ENCODE data around the gene TRPC3.

Gene TRPC3

GRCh38 chr4:121951521-121952110 lies at the start of gene TRPC3:
Gene TRPC3, minus strand, starts transcription at chr4:121952060. Its CDS starts 380 bp downstream, at chr4:121951680.
- DNase-seq (ENCODE audit: low read depth in 2 of 2): no peak

DNA sequence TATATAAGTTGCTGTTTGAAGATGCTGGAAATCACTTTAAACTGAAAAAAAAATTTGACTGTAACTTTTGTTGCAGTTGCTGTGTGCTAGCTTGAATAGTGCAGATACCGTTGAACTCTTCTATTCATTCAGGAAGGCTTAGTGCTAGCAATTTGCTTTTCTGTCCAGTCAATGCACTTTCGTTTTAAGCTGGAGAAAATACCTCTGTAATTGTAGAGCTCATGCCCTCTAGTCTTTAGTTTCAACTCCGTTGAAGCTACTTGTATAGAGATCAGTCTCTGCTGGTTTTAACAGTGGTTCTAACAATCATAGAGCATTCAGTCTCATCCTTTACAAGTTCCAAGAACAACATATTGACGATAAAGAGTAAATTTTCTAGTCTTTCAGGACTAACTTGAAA lies 49.0 kb upstream of the TRPC3 start:
- DNase-seq (ENCODE audit: low read depth in 2 of 2): no peak

- no peak for DNase-seq (ENCODE audit: low read depth in 2 of 2)
These were observed 46.2 kb upstream of the TRPC3 start for GRCh38 chr4:121998024-121998423.

- DNase-seq (ENCODE audit: low read depth in 2 of 2): no peak
These were observed 44.1 kb upstream of the TRPC3 start for GRCh38 chr4:121995790-121996537.

DNA sequence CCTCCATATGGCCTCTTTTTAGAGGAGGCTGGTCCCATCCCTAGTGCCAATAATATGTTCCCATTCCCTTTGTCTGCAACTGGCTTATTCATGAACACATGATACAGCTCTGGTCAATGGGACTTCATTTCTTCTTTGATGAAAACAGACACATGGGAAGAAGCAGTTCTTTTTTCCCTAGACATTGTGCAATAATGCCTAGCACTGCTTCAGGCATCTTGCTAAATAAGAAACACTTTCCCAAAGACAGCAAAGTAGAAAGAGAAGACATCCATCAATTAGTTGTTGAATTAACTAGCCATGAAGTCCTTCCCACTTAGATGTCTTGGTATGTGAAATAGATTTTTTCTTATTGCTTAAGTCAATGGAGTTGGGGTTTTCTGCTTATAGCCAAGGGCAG lies 40.1 kb upstream of the TRPC3 start:
- no peak for DNase-seq (ENCODE audit: low read depth in 2 of 2)

DNA sequence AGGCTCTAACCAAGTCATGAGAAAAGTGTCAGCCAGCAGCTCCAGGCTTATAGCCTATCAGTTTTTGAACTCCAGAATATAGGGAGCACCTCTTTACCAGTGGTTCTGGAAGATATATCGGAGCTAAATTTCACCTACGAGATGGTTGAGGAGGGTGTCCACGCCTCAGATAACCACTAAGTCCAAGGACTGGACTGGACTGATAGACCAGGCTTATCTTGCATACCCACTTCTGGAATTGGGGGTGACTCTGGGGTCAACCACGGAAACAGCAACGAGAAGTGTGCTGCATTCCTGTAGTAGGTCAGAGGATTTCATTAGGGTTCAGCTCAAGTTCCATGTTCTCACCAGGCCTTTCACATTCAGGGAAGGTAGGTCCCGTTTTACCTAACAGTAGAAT lies 38.6 kb upstream of the TRPC3 start:
- DNase-seq (ENCODE audit: low read depth in 2 of 2): no peak

DNA sequence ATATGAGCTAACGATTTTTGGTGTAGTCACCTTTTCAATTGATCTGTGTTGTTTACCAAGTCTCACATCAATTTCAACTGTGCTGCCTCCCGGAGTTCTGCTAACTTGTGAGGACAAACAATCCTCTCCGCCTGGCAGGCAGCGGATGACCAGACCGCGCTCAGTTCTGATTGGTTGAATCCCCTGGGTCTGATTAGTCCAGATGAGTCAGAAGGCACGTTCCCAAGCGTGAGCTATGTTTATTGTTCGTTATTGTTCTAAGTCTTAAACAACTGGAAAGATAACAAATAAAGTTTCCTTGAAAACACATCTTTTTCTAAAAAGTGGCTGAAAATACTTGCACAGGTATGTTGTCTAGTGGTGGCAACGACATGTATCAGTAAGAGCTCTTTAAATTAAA lies 37.9 kb upstream of the TRPC3 start:
- DNase-seq (ENCODE audit: low read depth in 2 of 2): no peak

DNA sequence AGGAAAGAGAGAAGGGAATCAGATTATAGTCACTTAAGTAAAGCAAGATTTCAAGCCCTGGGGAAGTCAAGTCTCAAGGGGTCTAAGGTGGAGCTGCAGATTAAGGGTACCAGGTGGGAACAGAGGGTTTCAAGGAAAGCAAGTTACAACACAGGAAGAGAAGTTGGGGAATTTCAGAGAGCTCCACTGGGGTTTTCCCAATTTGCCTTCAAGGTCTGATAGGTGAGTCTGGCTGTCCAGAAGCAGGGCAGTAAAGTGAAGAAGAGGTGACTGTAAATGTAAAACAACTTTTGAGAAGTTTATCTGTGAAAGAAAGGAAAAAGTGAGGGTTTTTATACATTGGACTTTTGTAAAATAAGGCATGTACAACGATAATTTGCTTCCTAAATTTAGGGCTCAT lies 37.1 kb upstream of the TRPC3 start:
- DNase-seq (ENCODE audit: low read depth in 2 of 2): no peak

- no peak for DNase-seq (ENCODE audit: low read depth in 2 of 2)
These were observed 28.8 kb upstream of the TRPC3 start for GRCh38 chr4:121980643-121981042.

- DNase-seq (ENCODE audit: low read depth in 2 of 2): no peak
These were observed 26.3 kb upstream of the TRPC3 start for GRCh38 chr4:121978172-121978516.

- DNase-seq (ENCODE audit: low read depth in 2 of 2): peak in 1 of 2 donors; percentile 1
These were observed 25.7 kb upstream of the TRPC3 start for GRCh38 chr4:121977251-121978171.

- no peak for DNase-seq (ENCODE audit: low read depth in 2 of 2)
These were observed 23.9 kb upstream of the TRPC3 start for GRCh38 chr4:121975784-121976183.

DNA sequence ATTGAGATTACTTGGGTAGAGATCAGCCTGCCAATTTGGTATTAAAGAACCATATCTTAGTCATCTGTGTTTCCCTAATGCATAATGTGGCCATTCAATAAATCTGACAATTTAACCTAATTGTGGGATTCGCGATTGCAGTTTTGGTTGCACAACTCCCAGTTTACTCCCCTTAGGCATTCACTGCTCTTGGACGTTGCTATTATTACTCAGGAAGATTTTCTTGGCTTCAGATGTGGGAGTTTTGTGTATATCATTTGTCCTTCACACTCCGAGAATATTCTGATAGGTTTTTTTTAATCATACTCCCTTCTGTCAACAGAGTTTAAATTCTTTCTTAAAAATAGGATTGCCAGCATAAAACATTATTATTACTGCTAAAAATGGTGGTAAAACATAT lies 22.0 kb upstream of the TRPC3 start:
- DNase-seq (ENCODE audit: low read depth in 2 of 2): no peak

DNA sequence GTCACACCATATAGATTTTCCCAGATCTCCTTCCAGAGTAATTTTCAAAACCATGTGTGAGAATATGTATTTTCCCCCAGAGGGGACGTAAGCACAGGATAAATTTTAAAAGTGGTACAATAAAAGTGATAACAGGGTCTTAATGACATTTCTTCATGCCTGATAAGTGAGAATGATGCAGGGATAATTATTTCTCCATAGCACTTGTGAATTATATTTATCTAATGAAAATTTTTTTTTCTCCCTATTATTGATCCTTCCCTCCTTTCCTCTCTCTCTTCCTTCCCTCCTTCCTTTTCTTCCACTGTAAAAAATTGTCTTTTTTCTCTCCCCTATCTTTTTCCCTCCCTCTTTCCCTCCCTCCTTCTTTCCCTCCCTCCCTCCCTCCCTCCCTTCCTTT lies 17.0 kb upstream of the TRPC3 start:
- no peak for DNase-seq (ENCODE audit: low read depth in 2 of 2)

DNA sequence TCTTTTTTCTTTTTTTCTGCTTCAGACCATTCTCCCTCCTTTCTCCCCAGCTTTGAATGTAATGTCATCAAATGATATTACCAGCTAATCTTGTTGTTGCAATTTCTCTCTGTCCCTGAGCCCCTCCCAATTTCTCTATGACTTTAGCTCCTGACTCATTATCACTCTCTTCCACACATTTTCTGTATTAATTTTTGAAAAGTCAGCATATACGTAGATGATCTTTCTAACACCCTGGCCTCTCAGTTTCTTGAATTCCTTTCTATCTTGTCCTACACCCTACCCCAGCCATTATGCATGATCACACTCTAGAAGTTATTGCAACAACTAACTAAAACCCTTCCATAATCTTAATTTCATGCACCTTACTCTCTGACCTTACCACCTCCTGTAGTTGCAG lies 13.1 kb upstream of the TRPC3 start:
- no peak for DNase-seq (ENCODE audit: low read depth in 2 of 2)

GRCh38 chr4:121960818-121961217 lies 9.0 kb upstream of the TRPC3 start:
- no peak for DNase-seq (ENCODE audit: low read depth in 2 of 2)

DNA sequence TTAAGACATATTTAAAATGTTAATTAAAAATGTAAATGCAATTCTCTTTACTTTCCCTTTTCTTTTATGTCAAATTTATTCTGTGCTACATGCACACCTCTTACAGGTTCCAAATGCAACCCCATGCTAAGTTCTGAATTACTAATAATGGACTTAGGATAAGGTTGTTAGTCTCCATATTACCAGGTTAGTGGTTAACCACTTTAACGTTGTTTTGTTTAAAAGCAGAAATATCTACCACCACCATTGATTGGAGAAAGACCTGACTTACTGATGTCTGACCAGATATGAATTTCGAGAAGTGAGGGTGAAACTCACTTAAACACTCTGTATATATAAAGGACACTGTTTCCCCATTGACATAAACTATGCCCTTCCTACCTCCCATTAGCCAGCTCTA lies 6.9 kb upstream of the TRPC3 start:
- no peak for DNase-seq (ENCODE audit: low read depth in 2 of 2)

GRCh38 chr4:121957266-121957665 lies 5.4 kb upstream of the TRPC3 start:
- DNase-seq (ENCODE audit: low read depth in 2 of 2): no peak

GRCh38 chr4:121953860-121954259 lies 2.0 kb upstream of the TRPC3 start:
- no peak for DNase-seq (ENCODE audit: low read depth in 2 of 2)

- DNase-seq (ENCODE audit: low read depth in 2 of 2): no peak
These were observed 430 bp upstream of the TRPC3 start for GRCh38 chr4:121952290-121952689.

DNA sequence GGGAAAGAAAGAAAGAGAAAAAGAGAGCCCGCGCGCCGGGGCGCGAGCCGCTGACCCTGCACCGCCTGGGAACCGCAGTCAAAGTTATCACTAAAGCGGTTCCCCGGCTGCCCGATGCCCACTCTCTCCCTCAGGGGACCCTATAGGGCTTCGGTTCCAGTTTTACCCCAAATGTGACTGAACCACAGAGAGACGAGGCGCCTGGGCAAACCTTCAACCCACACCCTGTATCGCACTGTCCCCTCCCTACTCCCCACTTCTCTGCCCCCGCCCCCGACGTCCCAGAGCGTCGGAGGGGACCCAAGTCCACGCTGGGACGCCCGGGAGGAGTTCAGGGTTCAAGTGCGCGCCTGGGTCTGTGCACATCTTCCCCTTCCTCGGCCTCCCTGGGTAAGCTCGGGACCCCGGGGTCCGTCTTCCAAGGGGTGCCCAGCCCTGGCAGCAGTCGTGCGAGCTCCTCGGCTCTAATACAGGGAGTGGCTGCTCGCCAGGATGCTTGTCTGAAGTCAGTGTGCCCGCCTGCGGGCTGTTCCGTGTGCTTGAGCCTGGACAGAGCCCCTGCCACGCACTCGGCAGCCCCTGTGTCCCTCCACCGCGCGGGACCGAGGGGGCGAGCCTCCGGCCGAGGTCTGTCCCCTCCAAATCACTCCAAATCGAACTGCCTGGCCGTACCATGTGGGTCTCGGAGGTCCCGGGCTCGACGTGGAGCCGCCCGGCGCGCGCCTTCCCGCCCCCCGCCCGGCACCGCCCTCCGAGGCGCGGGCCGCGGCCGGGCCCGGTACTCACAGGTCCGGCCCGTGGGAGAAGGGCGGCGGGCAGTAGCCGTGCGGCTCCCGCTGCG lies 960 bp downstream of the TRPC3 start:
- no peak for DNase-seq (ENCODE audit: low read depth in 2 of 2)

GRCh38 chr4:121950212-121950679 lies 1.6 kb downstream of the TRPC3 start:
- peak; percentile 59 to 81 for DNase-seq (ENCODE audit: low read depth in 2 of 2)

All from stimulated activated CD8-positive, alpha-beta memory T cell treated with anti-CD3 and anti-CD28 coated beads, Interleukin-2, amount 100 ng/mL, for 1 hour (primary cell).